A549 (cell line): Measurements from ENCODE around the gene MAP3K7. TPM values are rescaled to one million over a fixed set of nuclear protein-coding genes. Genes with fewer than 3 reads are reported as not detected.

Experiments
- ATAC-seq, 2 experiments: fragments of 200-7000 bp in 1 of 2; fragments of >200 bp in 1 of 2; cut with Nextera tagmentation in 1 of 2; cut with Tn5 transposase in 1 of 2; 3 replicates each; pipeline versions ENCODE4 v1.8.0 to v1.9.1; 2018 to 2020; ENCODE audit warnings: mild to moderate bottlenecking in 1 of 2, moderate library complexity in 1 of 2
- CTCF ChIA-PET: fragments of 300-600 bp; sonication (Branson Sonifier 250); formaldehyde crosslinking; extraction: SDS; loops from one replicate; lab custom pipeline; 2021; ENCODE audit warnings: antibody characterized with exemption, inconsistent platforms; lab: Yijun Ruan, JAX
- POLR2A ChIA-PET: fragments of 350-600 bp; formaldehyde crosslinking; extraction: SDS; loops from one replicate; lab custom pipeline; 2021; ENCODE audit warnings: antibody characterized with exemption, inconsistent platforms; lab: Yijun Ruan, JAX
- DNase-seq, 2 experiments: peaks; one replicate each; pipeline versions ENCODE4 v3.0.0 to v3.0.0-alpha.2; 2011 to 2016; ENCODE audit warnings: low read depth in 1 of 2, low spot score in 1 of 2
- FAIRE-seq: peaks from 2 replicates; lab custom pipeline; 2011; peaks lifted over from hg19 to GRCh38; lab: Jason Lieb, UNC
- H3K27ac ChIP-seq, 2 experiments: fragments of >200 bp; sonication (Bioruptor Twin); formaldehyde crosslinking; 3 replicates each; pipeline ENCODE4 v1.5.1; 2016 to 2017
- H3K4me1 ChIP-seq: fragments of >200 bp; sonication (Bioruptor Twin); formaldehyde crosslinking; 3 replicates; pipeline ENCODE4 v1.6.1; 2016
- H3K4me2 ChIP-seq: fragments of >200 bp; sonication (Bioruptor Twin); formaldehyde crosslinking; 3 replicates; pipeline ENCODE4 v1.6.1; 2016
- H3K4me3 ChIP-seq: fragments of >200 bp; sonication (Bioruptor Twin); formaldehyde crosslinking; 3 replicates; pipeline ENCODE4 v1.5.1; 2016
- H3K9me3 ChIP-seq: fragments of >200 bp; sonication (Bioruptor Twin); formaldehyde crosslinking; 3 replicates; pipeline ENCODE4 v1.6.1; 2016
- EHF ChIP-seq: fragments of 250-450 bp; sonication (Bioruptor Pico); IDR thresholded peaks from 2 replicates; pipeline ENCODE4 v1.5.0; 2020; ENCODE audit warnings: mild to moderate bottlenecking
- EP300 ChIP-seq, 2 experiments: fragments of >200 bp; sonication (Bioruptor Twin); formaldehyde crosslinking; IDR thresholded peaks; 2 replicates in 1 of 2; 3 replicates in 1 of 2; pipeline ENCODE4 v1.6.1; 2016 to 2017
- FOSB ChIP-seq: fragments of 250-450 bp; sonication (Bioruptor Pico); IDR thresholded peaks from 2 replicates; pipeline ENCODE4 v1.5.0; 2020; ENCODE audit warnings: mild to moderate bottlenecking, moderate library complexity
- FOSL2 ChIP-seq, 2 experiments: fragments of 450-650 bp in 1 of 2; fragments of >200 bp in 1 of 2; sonication (Bioruptor Twin) in 1 of 2; formaldehyde crosslinking; IDR thresholded peaks; 2 replicates each; pipeline versions ENCODE4 v1.5.0 to v1.6.1; 2016 to 2020; ENCODE audit warnings: mild to moderate bottlenecking in 1 of 2, moderate library complexity in 1 of 2
- GATA3 ChIP-seq: IDR thresholded peaks from 2 replicates; pipeline ENCODE4 v1.6.1; 2012; ENCODE audit warnings: borderline replicate concordance
- HEYL ChIP-seq: fragments of 250-450 bp; sonication (Bioruptor Pico); IDR thresholded peaks from 2 replicates; pipeline ENCODE4 v1.8.0; 2021; ENCODE audit warnings: mild to moderate bottlenecking, moderate library complexity
- HOXB13 ChIP-seq: fragments of 250-450 bp; sonication (Bioruptor Pico); IDR thresholded peaks from 2 replicates; pipeline ENCODE4 v1.5.0; 2020; ENCODE audit warnings: low read depth, mild to moderate bottlenecking, moderate library complexity
- KDM5A ChIP-seq: fragments of 200-600 bp; sonication (generic); IDR thresholded peaks from 2 replicates; pipeline ENCODE4 v1.6.1; 2016; ENCODE audit warnings: antibody characterized with exemption, mild to moderate bottlenecking
- MAZ ChIP-seq: fragments of 150-350 bp; IDR thresholded peaks from 2 replicates; pipeline ENCODE4 v1.6.1; 2014; ENCODE audit warnings: antibody characterized with exemption, low read depth, low read length, borderline replicate concordance
- MYC ChIP-seq: IDR thresholded peaks from 2 replicates; pipeline ENCODE4 v1.6.1; 2012; ENCODE audit warnings: mild to moderate bottlenecking, inconsistent platforms, low read length, improper control_type of control experiment, borderline replicate concordance
- NPAS2 ChIP-seq: fragments of 250-450 bp; sonication (Bioruptor Pico); IDR thresholded peaks from 2 replicates; pipeline ENCODE4 v1.8.0; 2022; ENCODE audit warnings: mild to moderate bottlenecking, moderate library complexity, borderline replicate concordance
- PHF8 ChIP-seq: fragments of 200-600 bp; sonication (generic); IDR thresholded peaks from 2 replicates; pipeline ENCODE4 v1.6.1; 2016; ENCODE audit warnings: low read depth, mild to moderate bottlenecking, antibody characterized with exemption, moderate library complexity, borderline replicate concordance
- POLR2AphosphoS2 ChIP-seq: conservative IDR thresholded peaks from 2 replicates; pipeline ENCODE4 v1.6.1; 2012; ENCODE audit warnings: low read length, improper control_type of control experiment, inconsistent platforms
- RAD21 ChIP-seq, 2 experiments: fragments of >200 bp in 1 of 2; sonication (Bioruptor Twin) in 1 of 2; formaldehyde crosslinking in 1 of 2; IDR thresholded peaks in 1 of 2; conservative IDR thresholded peaks in 1 of 2; 2 replicates in 1 of 2; 3 replicates in 1 of 2; pipeline ENCODE4 v1.6.1; 2012 to 2018; ENCODE audit warnings: inconsistent platforms in 1 of 2
- RARB ChIP-seq: fragments of 250-450 bp; sonication (Bioruptor Pico); IDR thresholded peaks from 2 replicates; pipeline ENCODE4 v1.8.0; 2021; ENCODE audit warnings: mild to moderate bottlenecking, moderate library complexity
- RCOR1 ChIP-seq: fragments of 150-350 bp; IDR thresholded peaks from 2 replicates; pipeline ENCODE4 v1.6.1; 2014; ENCODE audit warnings: antibody characterized with exemption, low read length, low read depth
- RNF2 ChIP-seq: fragments of 200-600 bp; sonication (generic); IDR thresholded peaks from 2 replicates; pipeline ENCODE4 v1.6.1; 2016; ENCODE audit warnings: low read depth, mild to moderate bottlenecking, antibody characterized with exemption, moderate library complexity, borderline replicate concordance
- SMC3 ChIP-seq: fragments of >200 bp; sonication (Bioruptor Twin); formaldehyde crosslinking; IDR thresholded peaks from 3 replicates; pipeline ENCODE4 v1.6.1; 2018; ENCODE audit warnings: inconsistent platforms
- SREBF2 ChIP-seq: fragments of 450-650 bp; IDR thresholded peaks from 2 replicates; pipeline ENCODE4 v1.6.1; 2014; ENCODE audit warnings: mild to moderate bottlenecking, moderate library complexity
- TP53 ChIP-seq: fragments of 250-450 bp; sonication (Bioruptor Pico); IDR thresholded peaks from 2 replicates; pipeline ENCODE4 v1.5.0; 2021; ENCODE audit warnings: mild to moderate bottlenecking, moderate library complexity
- ZFP36 ChIP-seq: fragments of 450-650 bp; IDR thresholded peaks from 2 replicates; pipeline ENCODE4 v1.6.1; 2014; ENCODE audit warnings: borderline replicate concordance; ENCODE audit not compliant: partially characterized antibody
- ZSCAN20 ChIP-seq: fragments of 250-450 bp; sonication (Bioruptor Pico); IDR thresholded peaks from 2 replicates; pipeline ENCODE4 v1.8.0; 2022; ENCODE audit warnings: mild to moderate bottlenecking, moderate library complexity
- WGBS: methylation state at CpG from one replicate; pipeline ENCODE4 v1.1.6; 2017; ENCODE audit errors: missing lambda C conversion rate; 5-methylcytosine and 5-hydroxymethylcytosine counted together
- polyA plus RNA-seq, 4 experiments: library from polyadenylated mRNA; depleted of rRNA in 3 of 4; stranded (reverse); fragments of >200 nt; fragmentation: RNase III in 1 of 4; extraction: RNeasy Plus Mini Kit Qiagen cat#74134 plus additional on column Dnase treatment in 1 of 4; gene quantifications; 2 replicates in 3 of 4; 3 replicates in 1 of 4; pipeline ENCODE4 v1.2.3, GENCODE V29; 2011 to 2017
- TF ChIP-seq, protein P1 (sequence below): IDR thresholded peaks from 2 replicates; pipeline ENCODE4 v1.6.1; 2012
- TF ChIP-seq, protein P2 (sequence below): fragments of 150-350 bp; IDR thresholded peaks from 2 replicates; pipeline ENCODE4 v1.6.1; 2014; ENCODE audit warnings: low read depth, mild to moderate bottlenecking, low read length
- TF ChIP-seq, protein P3 (sequence below): fragments of 450-650 bp; IDR thresholded peaks from 2 replicates; pipeline ENCODE4 v1.6.1; 2014; ENCODE audit warnings: antibody characterized with exemption

Gene MAP3K7
- polyA plus RNA-seq, 2 of the 4 experiments (the other 2 are of a cell fraction), result 13.7 to 32.0 TPM

DNA sequence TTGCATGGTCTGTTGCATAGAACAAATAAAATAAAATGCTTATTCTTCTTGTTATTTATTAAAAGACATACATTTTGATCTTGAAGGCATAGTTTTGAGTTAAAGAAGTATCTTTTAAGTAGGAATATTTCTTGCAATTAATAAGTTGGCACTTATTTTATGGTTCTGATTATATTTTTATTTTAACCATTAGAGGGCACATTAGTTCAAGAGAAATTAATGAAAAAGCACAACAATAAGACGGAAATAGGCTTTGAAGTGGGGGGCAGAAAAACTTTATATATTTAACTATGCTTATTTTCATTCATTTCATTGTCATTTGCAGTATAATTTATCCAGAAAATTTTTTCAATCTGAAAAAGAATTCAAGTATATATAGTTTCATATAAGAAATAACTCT is 44.2 kb upstream of the MAP3K7 start:
- no peak overlapping the region for H3K27ac ChIP-seq
- POLR2A ChIA-PET, result no interaction called here
- 4% methylated on average over 1 of the region's 1 CpG for WGBS
- H3K9me3 ChIP-seq, result no peaks in the 10 kb centered on the region
- FAIRE-seq (no peak), DNase-seq (no peak), ATAC-seq (no peak)
- CTCF ChIA-PET, result no interaction called here
- H3K4me2 ChIP-seq, result no peak overlapping the region
- no peak for TF ChIP-seq EP300 (IDR thresholded peaks at IDR 0.05)
- no peak for TF ChIP-seq ZSCAN20 (CRISPR knock-in tag)
- TF ChIP-seq SMC3, result no peak
- TF ChIP-seq, protein P1, sequence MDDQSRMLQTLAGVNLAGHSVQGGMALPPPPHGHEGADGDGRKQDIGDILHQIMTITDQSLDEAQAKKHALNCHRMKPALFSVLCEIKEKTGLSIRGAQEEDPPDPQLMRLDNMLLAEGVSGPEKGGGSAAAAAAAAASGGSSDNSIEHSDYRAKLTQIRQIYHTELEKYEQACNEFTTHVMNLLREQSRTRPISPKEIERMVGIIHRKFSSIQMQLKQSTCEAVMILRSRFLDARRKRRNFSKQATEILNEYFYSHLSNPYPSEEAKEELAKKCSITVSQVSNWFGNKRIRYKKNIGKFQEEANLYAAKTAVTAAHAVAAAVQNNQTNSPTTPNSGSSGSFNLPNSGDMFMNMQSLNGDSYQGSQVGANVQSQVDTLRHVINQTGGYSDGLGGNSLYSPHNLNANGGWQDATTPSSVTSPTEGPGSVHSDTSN, result no peak
- TF ChIP-seq TP53, result no peak
- TF ChIP-seq HEYL (CRISPR knock-in tag), result no peak
- no peak for TF ChIP-seq RNF2
- TF ChIP-seq, protein P2, sequence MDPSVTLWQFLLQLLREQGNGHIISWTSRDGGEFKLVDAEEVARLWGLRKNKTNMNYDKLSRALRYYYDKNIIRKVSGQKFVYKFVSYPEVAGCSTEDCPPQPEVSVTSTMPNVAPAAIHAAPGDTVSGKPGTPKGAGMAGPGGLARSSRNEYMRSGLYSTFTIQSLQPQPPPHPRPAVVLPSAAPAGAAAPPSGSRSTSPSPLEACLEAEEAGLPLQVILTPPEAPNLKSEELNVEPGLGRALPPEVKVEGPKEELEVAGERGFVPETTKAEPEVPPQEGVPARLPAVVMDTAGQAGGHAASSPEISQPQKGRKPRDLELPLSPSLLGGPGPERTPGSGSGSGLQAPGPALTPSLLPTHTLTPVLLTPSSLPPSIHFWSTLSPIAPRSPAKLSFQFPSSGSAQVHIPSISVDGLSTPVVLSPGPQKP, result no peak
- TF ChIP-seq RAD21 (conservative IDR thresholded peaks at IDR 0.05 in 1 of 2, IDR thresholded peaks at IDR 0.05 in 1 of 2), result no peak
- H3K4me1 ChIP-seq, result no peaks in the 10 kb centered on the region
- H3K4me3 ChIP-seq, result no peak overlapping the region

DNA sequence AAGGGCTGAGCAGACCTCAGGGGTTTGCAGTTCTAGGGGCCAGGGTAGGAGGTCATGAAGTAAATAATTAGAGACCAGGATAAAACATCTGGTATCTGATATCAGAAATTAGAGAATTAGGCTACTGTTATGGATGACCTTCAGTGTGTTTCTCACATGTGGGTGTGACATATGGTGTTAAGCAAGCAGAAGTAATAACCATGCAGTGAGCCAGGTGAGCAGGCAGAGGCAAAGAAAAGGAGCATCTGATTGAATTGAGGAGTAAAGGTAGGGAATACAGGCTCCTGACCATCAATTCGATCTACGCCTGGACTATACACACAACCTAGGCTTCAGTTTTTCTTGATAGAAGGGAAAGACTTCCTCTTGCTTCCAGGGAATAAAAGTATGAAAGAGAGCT is 34.7 kb upstream of the MAP3K7 start:
- no peaks in the 10 kb centered on the region for H3K4me1 ChIP-seq
- ChIA-PET CTCF (no interaction called here), POLR2A (no interaction called here)
- TF ChIP-seq, protein P3, sequence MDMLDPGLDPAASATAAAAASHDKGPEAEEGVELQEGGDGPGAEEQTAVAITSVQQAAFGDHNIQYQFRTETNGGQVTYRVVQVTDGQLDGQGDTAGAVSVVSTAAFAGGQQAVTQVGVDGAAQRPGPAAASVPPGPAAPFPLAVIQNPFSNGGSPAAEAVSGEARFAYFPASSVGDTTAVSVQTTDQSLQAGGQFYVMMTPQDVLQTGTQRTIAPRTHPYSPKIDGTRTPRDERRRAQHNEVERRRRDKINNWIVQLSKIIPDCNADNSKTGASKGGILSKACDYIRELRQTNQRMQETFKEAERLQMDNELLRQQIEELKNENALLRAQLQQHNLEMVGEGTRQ, result no peak
- H3K9me3 ChIP-seq, result no peaks in the 10 kb centered on the region
- FAIRE-seq, result no peak
- DNase-seq, result no peak
- WGBS, result 56% methylated on average over 2 of the region's 2 CpGs
- no peak for ATAC-seq
- no peak overlapping the region for H3K4me2 ChIP-seq
- no peak overlapping the region for H3K27ac ChIP-seq
- no peak overlapping the region for H3K4me3 ChIP-seq

DNA sequence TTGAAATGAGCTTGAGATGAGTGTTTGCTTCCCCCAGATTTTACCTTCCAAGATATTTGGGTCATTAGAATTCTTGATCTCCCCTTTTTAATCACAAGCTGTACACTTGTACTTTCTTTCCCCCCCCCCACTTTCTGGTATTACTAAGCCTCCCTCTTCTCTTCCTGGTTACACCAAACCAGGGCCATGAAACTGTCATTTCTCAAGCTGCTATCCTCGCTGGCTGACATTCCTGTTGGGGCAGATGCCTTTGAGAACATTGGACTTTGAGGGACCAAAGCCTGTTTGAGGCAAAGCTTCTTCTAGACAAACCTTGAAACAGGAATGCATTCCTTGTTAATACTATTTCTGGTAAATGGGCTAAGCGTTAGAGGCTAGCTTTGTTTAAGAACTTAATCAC is 32.3 kb upstream of the MAP3K7 start:
- ATAC-seq (no peak), DNase-seq (no peak), FAIRE-seq (no peak)
- 0% methylated on average over 2 of the region's 2 CpGs for WGBS
- no peak overlapping the region for H3K27ac ChIP-seq
- ChIA-PET CTCF (no interaction called here), POLR2A (no interaction called here)
- H3K4me2 ChIP-seq, result no peak overlapping the region
- no peaks in the 10 kb centered on the region for H3K9me3 ChIP-seq
- H3K4me1 ChIP-seq, result no peaks in the 10 kb centered on the region
- no peak overlapping the region for H3K4me3 ChIP-seq
- TF ChIP-seq TP53 (no peak), EHF (CRISPR knock-in tag) (no peak), ZFP36 (no peak), NPAS2 (CRISPR knock-in tag) (no peak)
- TF ChIP-seq, protein P2, result no peak

DNA sequence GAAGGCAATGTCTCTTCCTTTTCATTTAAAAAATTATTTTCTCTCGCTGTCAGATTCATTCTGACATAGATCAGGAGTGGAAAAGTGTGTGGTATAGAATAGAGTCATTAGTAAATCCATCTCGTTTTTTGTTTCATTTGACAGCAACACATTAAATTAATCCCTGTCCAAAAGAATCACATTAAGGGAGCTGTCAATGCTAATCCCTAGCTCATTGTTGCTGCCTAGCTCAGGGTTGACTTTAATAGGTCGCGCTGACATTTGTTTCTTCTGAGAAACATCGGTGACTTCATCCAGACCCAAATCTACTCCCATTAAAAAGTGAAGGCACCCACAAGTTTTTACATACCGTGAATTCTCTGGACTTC is 25.4 kb upstream of the MAP3K7 start:
- FAIRE-seq, result no peak
- CTCF ChIA-PET, result no interaction called here
- 61% methylated on average over 6 of the region's 6 CpGs for whole genome bisulfite sequencing
- TF ChIP-seq ZSCAN20 (CRISPR knock-in tag), result no peak
- TF ChIP-seq SMC3, result no peak
- TF ChIP-seq RCOR1, result no peak
- TF ChIP-seq, protein P1, result no peak
- no peak for TF ChIP-seq FOSL2 (IDR thresholded peaks at IDR 0.05)
- TF ChIP-seq FOSL2 (CRISPR knock-in tag; IDR thresholded peaks at IDR 0.05), result no peak
- TF ChIP-seq MYC, result no peak
- TF ChIP-seq SREBF2, result no peak
- TF ChIP-seq MAZ, result no peak
- TF ChIP-seq PHF8, result no peak
- TF ChIP-seq, protein P3, result no peak
- TF ChIP-seq RARB (CRISPR knock-in tag), result no peak
- TF ChIP-seq KDM5A, result no peak
- TF ChIP-seq FOSB (CRISPR knock-in tag), result no peak
- TF ChIP-seq GATA3, result no peak
- TF ChIP-seq HOXB13 (CRISPR knock-in tag), result no peak
- no peak for TF ChIP-seq POLR2AphosphoS2

More for the DNA sequence above, 25.4 kb upstream of the MAP3K7 start:
- H3K4me1 ChIP-seq, result no peaks in the 10 kb centered on the region
- no peak for ATAC-seq
- no peak overlapping the region for H3K4me2 ChIP-seq
- H3K27ac ChIP-seq, result no peak overlapping the region
- DNase-seq, result no peak
- no peaks in the 10 kb centered on the region for H3K9me3 ChIP-seq
- POLR2A ChIA-PET, result no interaction called here
- H3K4me3 ChIP-seq, result no peak overlapping the region
